Fibroblast of the aortic adventitia (primary cell): ENCODE data around the gene PLRG1. TPM values are rescaled to one million over a fixed set of nuclear protein-coding genes. Genes with fewer than 3 reads are reported as not detected.

ENCODE experiments used
- DNase-seq: peaks from one replicate; pipeline ENCODE4 v3.0.0-alpha.2; 2010; ENCODE audit warnings: low read depth
- H3K4me3 ChIP-seq: 2 replicates; pipeline ENCODE4 v1.5.1; 2011; ENCODE audit warnings: low read depth, mild to moderate bottlenecking, control low read depth, low read length, moderate library complexity
- CTCF ChIP-seq: IDR thresholded peaks from 2 replicates; pipeline ENCODE4 v1.5.1; 2011; ENCODE audit warnings: mild to moderate bottlenecking, low read length, control low read depth, inconsistent platforms; ENCODE audit not compliant: insufficient read depth
- total RNA-seq: library from RNA; depleted of rRNA; stranded (reverse); fragments of >200 nt; gene quantifications from 2 replicates; pipeline ENCODE4 v1.2.3, GENCODE V29; 2012; ENCODE audit warnings: low replicate concordance

PLRG1 gene
- total RNA-seq, 1 donor: 79.6 TPM

- TF ChIP-seq CTCF: no peak
- no peak within 1 kb of the TSS for H3K4me3 ChIP-seq
- no peak for DNase-seq
These were observed 12.6 kb upstream of the PLRG1 start, which contains the start of gene FGB for GRCh38 chr4:154562697-154563254. TSS of gene FGB (plus strand) at chr4:154563011. CDS start at chr4:154563019, 8 bp downstream.

GRCh38 chr4:154560824-154561231 is 10.6 kb upstream of the PLRG1 start:
- H3K4me3 ChIP-seq: no peak overlapping the region
- DNase-seq: peak; percentile 49
- TF ChIP-seq CTCF: no peak

- H3K4me3 ChIP-seq: no peak overlapping the region
- no peak for TF ChIP-seq CTCF
- DNase-seq: no peak
These were observed 10.2 kb upstream of the PLRG1 start for GRCh38 chr4:154560419-154560801.

GRCh38 chr4:154559494-154560418 is 9.6 kb upstream of the PLRG1 start:
- TF ChIP-seq CTCF: peak; percentile 62
- no peak overlapping the region for H3K4me3 ChIP-seq
- DNase-seq: peak; percentile 65

GRCh38 chr4:154559141-154559493 is 8.9 kb upstream of the PLRG1 start:
- no peak overlapping the region for H3K4me3 ChIP-seq
- TF ChIP-seq CTCF: no peak
- DNase-seq: no peak

GRCh38 chr4:154551872-154552686 is 1.9 kb upstream of the PLRG1 start:
- DNase-seq: peak; percentile 87
- H3K4me3 ChIP-seq: no peak overlapping the region
- peak; percentile 83 for TF ChIP-seq CTCF
